GM21619 (cell line): ENCODE measurements around the gene ATP11B.
A peak's percentile ranks its signal among the peaks of the same experiment; 100 is the strongest.
"Not testable (repeated sequence)": the region's sequence is repeated elsewhere in the genome, so short reads cannot be mapped to it uniquely, and the experiment has no call there.

Experiments used
- ATAC-seq: cut with Tn5 transposase; IDR thresholded peaks from one replicate; pipeline ENCODE4 v1.9.1; 2021; ENCODE audit not compliant: unreplicated experiment

ATP11B gene

DNA sequence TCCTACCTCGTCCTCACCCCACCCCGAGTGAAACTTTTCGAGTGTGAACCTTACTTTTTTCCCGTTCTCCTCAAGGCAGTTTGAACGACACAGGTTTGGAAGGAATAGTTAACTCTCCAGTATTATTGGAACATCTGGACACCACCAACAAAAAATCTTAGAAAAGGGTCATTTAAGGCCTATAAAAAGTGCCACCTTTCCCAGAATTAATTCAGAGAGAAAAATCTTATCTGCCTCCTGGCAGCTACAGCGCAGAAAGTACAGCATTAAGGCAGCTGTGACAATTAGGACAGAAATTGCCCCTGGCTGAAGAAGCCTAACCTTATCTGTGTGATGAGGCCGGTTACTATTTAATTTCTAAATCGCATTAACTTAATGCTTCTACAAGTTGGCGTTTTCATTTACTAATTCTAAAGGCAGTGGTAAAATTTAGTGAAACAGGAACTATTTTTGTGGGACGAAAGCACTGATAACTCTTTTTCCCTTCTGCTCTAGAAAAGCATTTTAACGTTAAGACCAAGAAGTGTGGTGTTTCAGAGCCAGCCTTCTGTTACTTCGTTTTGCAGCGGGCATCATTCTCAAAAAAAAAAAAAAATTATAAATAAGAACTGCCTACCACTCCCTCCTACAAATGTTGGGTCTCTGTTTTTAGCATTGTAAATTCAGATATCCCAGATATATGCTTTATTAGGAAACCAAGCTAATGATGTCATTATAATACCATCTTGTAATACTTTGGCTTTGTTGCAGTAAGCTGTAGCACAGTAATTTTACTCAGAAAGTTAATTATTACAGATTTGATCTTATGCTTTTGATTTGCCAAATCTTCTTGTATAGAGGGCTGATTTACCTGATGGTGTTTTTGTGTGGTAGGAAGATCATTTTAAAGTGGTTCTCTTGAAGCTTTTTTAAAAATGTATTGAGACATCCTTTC is 1.4 kb downstream of the ATP11B start:
- ATAC-seq = no peak

DNA sequence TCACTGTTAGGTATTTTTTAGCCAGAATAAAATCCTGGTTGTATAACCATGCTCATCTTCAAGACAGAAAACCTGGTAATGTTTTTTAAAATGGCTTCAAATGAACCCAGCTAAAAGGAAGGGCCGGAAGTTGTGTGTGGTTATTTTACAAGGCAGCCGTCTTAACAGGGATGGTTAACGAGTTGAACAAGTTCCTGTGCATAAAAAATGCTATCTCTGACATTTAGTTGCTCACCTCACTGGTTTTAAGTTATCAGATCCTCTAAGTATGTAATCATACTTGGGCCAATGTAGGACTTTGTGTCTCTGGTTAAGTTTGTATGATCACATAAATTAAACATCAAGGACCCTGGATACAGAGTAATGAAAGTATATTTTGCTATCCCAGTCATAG is 2.1 kb downstream of the ATP11B start:
- peak; percentile 31 for ATAC-seq

DNA sequence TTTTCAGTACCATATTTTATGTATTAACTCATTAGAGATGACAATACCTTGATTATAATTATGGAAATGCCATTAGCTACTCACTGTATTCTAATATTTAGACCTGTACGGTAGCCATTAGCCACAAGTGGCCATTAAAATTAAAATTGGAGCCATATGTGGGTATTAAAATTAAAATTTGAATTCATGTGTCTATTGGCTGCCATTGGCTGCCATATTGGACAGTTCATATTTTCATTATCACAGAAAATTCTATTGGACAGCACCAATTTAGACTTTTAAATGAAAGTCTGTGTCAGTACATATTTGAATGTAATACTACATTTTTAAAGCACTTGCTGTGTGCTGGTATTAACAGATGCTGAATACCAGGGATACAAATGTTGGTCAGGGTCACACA is 3.0 kb downstream of the ATP11B start:
- no peak for ATAC-seq

DNA sequence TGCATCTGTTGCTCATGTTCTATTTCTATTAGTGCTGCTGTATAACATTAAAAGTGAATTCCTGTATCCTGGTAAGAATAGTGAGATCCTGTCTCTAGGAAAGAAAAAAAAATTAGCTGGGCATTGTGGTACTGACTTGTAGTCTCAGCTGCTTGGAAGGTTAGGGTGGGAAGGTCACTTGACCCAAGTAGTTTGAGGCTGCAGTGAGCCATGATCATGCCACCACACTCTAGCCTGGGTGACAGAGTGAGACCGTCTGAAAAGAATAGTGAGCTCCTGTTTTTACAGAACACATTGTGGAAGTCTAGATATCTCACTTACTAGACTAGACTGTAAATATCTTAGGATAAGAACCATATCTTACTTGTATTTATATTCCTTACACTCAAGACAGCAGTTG is 4.6 kb downstream of the ATP11B start:
- ATAC-seq = no peak

DNA sequence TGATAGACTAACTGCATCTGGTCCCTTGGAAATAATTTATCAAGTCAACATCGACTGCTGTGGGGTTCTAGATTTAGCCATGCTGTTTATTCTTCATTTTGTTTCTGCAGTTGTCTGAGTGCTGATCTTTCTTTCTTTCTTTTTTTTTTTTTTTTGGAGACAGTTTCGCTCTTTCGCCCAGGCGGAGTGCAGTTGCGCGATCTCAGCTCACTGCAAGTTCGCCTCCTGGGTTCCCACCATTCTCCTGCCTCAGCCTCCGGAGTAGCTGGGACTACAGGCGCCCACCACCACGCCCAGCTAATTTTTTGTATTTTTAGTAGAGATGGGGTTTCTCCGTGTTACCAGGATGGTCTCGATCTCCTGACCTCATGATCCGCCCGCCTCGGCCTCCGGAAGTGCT is 5.8 kb downstream of the ATP11B start:
- not testable (repeated sequence) for ATAC-seq

DNA sequence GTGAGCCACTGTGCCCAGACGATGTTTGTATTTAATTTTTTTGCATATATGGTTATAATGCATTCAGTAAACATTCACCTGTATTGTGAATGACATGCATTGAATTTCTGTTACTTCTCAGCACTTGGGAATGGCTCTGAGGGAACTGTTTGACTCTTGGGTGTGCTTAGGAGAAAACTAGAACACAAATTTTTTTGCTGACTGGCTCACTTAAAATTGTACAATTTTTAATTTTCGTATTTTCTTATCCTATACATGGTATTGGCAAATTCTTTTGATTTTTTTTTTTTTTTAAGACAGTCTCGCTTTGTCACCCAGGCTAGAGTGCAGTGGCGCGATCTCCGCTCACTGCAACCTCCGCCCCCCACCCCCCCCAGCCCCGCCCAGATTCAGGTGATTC is 7.2 kb downstream of the ATP11B start:
- ATAC-seq = no peak

DNA sequence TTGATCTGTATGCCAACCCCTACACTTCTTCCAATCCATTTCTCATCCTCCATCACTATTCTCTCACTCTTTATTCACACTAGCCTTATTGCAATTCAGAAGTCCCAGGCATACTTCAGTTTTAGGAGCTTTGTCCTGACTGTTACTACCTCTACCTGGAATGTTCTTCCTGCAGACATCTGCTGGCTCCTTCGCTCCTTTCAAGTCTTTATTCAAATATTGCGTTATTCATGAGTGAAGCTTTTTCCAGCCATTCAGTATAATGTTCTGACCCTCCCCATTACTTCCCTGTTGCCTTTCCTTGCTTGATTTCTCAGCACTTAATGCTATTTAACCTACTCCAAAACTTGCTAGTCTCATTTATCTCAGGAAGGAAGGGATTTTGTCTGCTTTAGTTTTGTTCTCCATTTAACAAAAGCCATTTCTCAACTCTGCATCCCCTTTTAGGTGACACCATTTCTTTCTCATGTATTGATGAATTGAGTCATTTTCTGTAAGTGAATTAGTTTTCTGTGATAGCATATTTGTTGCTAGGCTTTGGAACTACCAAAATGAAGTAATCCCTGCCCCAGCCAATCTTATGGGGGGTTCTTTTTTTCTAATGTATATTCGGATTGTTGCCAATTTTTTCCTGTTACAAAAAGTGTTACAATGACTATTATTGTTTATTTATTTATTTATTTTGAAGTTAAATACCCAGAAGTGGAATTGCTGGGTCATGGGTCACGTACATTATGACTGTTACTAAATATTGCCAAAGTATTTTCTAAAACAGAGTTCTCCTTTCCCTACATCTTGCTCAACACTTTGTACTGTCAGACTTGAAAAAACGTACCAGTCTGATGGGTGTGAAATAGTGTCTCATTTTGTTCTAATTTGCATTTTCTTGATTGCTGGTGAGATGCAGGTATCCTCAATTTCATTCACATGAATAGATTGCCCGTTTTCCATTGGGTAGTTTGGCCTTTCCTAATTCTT is 9.4 kb downstream of the ATP11B start:
- ATAC-seq = no peak

DNA sequence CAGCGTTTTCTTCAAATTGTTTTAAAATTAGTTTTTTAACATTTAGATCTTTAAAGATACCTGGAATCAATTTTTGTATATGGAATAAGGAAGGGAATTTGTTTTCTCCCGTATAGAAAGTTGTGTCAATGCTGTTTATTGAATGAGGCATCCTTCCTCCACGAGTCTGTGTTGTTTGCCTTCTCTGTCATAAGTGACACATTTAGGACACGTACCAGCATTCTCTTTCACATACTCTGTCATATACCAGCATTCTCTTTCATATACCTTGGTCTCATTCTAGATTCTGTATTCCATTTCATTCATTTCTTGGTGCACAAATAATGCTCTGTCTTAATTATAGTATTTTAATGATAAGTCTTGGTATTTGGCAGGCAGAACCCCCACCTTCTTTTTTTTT is 10.3 kb downstream of the ATP11B start:
- ATAC-seq = no peak

DNA sequence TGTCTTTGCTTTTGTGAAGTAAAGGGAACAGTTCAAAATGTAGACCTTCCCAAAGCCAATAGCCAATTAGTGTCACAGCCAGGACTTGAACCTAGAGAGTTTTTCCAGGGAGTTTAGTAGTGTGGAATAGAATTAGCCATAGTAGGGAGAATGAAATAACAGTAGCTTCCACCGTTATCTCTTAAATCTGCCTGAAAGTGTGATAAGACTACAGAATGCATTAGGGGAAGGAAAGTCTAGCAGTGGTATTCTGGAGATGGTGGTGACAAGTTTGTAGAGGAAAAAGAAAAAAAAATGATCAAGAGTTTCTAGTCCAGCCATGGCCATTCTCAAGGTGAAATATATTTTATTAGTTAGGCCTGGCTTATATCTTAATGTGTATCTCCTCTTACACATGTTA is 13.8 kb downstream of the ATP11B start:
- ATAC-seq = no peak

DNA sequence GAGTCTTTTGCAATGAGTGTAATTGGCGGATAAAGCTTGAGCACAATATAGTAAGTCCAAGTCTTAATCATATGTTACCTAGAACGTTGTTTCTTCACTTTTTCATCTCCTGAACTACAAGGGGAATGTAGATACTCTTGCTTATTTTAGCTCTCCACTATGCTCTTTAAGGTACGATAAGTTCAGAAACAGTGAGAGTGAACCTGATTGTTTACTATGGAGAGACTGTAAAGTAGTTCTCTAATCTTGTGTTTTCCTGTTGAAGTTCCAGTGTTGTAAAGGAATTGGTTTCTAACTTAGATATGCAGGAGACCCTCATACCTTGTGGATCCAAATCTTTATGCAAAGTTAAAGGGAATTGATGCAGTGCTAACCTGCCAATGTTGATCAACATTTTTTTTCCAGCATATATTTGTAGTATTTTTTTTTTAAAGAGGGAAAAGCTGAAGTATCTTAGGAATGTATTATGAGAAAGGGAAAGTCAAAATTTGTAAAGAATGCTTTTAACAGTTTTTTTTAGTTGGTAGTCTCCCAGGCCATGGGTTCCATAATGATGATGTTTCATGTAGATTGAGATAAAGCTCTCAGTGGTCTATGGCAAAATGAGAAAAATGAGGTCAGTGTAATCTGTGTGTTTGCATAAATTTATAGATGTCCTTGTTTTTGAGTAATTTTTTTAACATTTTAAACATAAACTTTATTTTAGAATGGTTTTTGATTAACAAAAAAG is 14.9 kb downstream of the ATP11B start:
- ATAC-seq = no peak

DNA sequence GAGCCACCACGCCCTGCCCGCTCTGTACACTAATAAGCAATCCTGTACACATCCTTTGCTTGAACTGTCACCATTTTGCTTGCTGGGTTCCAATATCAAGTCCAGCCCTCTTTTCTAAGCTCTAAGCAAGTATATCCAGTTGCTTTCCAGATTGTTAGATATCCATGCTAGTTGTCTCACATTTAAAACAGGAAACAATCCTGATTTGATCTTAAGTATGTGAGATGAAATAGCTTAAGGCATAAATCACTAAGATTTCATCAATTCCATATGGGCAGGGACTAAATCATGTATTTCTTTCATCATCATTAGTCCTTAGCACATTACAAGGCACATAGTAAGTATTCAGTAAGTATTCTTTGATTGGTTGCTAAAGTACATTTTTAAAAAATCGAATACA is 16.2 kb downstream of the ATP11B start:
- no peak for ATAC-seq

DNA sequence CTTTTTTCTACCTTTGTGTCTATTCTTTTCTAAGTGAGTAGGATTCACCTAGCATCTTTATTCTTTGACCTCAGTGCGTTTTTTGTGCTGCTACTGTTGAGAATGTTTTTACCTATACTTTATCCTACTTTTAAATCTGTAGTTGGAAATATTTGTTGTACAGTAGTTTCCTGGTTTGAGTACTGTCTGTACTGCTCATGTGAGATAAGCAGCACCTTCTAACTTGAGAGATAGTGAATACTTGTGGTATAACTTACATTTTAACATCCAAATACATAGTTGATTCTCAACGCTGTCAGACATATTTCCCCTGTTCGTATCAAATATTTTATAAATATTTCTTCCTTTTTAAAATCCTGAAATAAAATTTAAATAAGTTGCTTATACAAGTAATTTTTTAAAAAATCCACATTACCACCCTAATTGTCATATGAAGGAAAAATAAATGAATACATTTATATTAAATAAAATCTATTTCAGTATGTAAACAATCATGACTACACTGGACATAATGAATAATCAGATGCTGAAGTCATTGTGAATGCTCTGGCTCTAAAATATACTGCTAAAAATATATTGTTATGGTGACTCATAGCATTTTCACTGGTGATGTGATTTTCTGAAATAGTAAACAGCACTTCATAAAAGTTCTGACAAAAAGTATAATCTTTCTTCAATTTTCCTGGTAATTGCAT is 17.4 kb downstream of the ATP11B start:
- ATAC-seq = peak; percentile 51

DNA sequence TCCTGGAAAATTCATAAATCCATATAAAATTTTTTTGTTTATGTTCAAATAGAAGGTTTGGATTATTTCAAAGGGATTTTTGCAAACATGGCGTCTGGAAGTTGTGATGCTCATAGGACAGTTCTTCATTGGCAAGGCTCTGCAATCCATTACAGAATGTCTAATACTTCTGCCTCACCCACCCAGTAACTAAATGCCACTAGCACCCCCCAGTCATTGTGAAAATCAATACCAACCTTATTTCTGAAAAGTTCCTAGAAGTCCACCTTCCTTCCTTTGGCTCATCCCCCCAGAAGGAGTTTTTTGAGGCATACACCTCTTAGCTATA is 17.9 kb downstream of the ATP11B start:
- no peak for ATAC-seq

DNA sequence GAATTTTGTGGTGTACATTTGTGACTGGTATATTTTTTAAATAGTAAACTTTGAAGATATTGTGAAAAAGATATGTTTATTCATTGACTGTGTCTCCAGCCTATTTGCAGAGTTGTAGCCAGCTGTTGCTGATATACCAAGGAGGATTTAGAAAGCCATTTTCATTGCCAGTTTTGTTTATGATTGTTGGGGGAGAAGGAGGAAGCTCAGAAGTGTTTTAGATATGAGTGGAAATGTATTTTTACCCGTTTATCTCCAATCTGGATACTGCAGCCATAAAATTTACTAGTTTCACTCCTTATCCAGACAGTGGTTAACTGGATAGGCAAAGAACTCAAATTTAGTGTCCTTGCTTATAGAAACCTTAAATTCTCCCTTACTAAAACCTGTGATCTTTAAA is 18.8 kb downstream of the ATP11B start:
- ATAC-seq = no peak

DNA sequence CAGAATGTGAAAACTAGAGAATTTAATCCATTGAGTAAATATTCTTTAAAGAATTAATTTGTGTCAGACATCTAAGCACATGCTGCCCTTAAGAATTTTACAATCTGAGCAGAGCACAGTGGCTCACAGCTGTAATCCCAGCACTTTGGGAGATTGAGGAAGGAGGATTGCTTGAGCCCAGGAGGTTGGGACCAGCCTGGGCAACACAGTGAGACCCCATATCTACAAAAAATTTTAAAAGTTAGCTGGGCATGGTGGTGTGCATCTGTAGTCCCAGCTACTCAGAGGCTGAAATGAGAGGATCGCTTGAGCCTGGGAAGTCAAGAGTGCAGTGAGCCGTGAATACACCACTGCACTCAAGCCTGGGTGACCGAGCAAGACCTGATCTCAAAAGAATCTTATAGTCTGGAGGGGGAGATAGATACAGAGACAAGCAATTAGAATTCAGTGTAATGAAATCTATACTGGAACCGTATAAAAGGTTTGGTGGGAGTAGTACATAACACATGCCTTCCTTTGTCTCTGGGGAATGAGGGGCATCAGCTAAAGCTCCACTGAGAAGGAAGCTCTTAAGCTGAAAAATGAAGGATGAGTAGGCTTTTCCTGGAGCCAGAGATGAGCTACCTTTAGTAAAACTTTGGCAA is 21.2 kb downstream of the ATP11B start:
- ATAC-seq = no peak

DNA sequence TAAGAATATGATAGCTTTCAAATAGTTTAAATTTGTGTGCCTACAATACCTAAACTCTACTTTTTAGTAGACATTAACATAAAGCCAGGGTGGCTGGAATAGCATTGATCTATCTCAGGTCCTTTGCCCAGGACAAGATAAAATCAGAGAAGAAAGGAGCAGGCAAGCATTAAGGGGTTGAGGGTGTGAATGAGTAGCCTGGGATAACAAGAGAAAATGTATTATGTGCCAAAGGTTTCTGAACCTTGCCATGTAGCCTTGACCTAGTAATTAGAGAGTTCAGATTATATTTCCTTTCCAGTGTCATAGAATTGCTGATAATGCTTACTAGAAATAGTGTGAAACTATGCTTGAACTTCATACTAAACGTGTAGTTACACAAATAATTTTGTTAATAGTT is 22.9 kb downstream of the ATP11B start:
- ATAC-seq = no peak

DNA sequence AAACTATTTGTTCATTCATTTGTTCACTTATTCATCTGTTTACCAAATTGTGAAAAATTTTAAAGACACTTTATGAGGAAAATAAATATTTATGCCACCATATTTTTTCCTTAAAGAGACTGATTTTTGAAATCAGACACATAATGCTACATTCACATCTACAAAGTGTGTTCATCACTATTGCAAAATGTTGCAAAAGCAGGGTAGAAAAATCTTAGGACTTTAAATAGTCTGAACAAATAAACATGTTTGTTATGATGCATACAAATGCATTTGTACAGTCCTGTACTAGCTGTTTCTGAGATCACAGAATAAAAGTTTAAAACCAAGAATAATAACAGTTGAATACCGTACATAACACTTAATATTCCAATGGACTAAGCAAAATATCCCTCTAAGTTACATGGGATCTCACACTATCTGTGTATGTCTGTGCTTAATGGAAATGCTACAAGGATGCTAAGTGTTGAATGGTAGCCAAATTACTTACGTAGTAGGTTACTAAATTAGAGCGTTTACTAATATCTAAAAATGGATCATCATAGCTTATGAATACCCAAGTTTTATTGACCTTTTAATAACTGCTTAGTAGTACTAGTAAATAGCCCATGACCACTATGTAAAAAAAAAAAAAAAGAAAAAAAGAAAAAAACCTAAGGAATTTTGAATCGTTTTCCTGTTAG is 25.1 kb downstream of the ATP11B start:
- no peak for ATAC-seq

DNA sequence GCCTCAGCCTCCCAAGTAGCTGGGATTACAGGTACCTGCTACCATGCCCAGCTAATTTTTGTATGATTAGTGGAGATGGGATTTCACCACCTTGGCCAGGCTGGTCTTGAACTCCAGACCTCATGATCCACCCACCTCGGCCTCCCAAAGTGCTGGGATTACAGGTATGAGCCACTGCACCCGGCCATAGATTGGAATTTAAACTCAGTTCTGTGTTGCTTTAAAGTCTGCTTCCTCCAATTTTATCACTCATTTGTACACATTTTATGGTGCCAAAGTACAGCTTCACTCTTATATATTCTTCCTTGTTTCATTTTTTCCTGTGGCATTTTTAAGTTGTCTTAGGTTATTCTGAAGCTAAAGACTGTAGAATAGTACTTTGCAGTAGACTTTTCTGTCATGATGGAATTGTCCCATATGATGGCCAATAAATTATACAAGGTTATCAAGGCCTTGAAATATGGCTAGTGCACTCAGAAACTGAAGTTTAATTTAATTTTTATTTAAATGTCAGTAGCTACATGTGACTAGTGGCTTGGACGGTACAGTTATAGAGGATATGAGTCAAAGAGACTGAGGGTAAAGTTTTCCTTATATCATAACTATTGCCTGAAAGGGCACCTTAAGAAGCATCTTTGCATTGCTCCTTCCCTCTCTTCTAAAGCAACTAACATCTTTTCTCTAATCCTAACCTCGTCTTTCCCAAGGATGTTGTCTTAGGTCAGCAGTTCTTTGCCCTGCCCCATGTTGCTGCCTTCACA is 28.1 kb downstream of the ATP11B start:
- ATAC-seq = no peak

DNA sequence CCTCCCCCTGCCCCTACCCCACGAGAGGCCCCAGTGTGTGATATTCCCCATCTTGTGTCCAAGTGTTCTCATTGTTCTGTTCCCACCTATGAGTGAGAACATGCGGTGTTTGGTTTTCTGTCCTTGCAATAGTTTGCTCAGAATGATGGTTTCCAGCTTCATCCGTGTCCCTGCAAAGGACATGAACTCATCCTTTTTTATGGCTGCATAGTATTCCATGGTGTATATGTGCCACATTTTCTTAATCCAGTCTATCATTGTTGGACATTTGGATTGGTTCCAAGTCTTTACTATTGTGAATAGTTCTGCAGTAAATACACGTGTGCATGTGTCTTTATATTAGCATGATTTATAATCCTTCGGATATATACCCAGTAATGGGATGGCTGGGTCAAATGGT is 29.0 kb downstream of the ATP11B start:
- not testable (repeated sequence) for ATAC-seq
